ENCODE measurements around the gene QSOX2.
"Not testable (repeated sequence)": the region's sequence is repeated elsewhere in the genome, so short reads cannot be mapped to it uniquely, and the experiment has no call there.

Gene QSOX2

DNA sequence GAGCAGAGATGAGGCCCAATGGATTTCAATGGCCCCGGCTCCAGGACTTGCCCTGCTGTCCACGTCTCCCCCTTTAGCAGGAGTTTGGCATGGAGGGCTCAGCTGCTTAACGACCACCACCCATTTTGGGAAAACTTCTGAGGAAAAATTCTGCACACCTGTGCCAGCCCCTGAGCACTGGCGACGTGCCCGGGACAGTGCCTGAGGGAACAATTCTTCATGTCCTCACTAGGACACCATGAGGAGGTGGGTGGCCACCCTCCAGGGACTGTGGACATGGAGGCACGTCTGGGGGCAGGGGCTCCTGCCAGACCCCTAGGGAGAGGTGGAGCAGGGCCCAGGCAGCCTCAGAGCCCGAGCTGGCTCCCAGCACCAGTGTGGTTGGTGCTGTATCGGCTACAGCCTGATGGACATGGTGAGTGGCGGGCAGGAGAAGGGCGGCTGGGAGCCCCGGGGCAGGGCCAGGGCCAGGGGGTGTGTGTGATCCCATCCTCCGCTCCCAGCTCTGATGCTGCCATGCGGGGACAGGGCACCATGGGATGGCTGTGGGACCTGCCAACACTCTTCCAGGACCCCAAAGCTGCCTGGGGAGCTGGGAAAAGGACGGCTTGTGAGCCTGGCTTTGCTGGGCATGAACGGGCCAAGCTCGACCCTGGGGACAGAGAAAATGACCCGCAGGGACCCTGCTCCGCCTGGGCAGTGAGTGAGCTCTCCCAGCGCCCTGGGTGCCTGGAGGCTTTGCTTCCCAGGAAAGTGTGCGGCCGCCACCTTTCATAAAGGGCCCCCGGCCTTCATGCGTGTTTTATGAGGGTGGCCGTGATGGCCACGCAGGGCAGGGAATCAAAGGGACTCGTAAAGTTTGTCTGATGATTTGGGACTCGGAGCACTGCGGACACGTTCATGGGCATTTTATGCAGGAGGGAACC, 3.6 kb upstream of the QSOX2 start:
- no peak for DNase-seq

DNA sequence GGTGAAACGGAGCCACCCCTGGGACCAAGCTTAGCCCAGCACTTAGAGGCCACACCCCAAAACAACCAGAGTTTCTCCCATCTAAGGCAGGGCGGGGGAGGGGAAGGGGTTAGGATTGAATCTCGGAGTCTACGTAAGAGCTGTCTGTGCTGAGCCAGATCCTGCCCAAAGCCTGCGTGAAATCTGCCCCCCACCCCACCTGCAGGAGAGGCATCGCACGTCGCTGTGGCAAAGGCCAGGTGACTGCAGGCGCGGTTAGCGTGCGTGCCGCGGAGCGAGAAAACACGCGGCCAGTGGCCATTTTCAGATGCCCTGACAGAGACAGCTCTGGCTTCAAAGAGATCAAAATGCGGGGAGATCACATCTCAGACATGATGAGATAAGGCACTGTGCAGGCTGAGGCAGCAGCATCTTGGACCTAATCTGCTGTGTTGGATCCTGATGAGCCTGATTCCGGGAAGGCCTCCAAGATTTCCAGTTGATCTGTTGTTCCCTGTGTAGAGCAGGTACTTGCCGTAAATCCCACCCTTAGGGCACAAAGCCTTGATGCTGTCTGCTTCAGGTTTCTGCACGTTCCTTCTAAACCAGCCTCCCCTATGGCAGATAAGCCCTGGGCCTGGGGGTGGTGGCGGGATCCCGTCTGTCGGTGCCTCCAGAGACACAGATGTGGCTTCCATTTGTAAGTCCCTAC, 2.5 kb upstream of the QSOX2 start:
- DNase-seq: no peak

- DNase-seq: no peak
Observed at GRCh38 chr9:136247551-136247916, 1.9 kb upstream of the QSOX2 start.

- DNase-seq: no peak
Observed at GRCh38 chr9:136246849-136247550, 1.4 kb upstream of the QSOX2 start.

DNA sequence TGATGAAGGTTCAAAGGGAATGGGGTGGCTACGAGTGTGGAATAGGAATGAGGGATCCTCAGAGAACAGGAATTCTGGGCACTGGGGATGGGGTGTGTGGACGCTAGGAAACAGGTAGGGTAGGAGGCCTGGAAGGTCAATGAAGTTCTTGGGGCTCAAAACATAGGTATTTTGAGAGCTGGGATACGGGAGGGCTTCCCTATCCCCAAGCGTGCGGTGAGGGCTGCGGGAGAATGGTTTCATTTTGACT, 718 bp downstream of the QSOX2 start:
- no peak for DNase-seq

GRCh38 chr9:136244122-136244968, 1.3 kb downstream of the QSOX2 start:
- DNase-seq: no peak

DNA sequence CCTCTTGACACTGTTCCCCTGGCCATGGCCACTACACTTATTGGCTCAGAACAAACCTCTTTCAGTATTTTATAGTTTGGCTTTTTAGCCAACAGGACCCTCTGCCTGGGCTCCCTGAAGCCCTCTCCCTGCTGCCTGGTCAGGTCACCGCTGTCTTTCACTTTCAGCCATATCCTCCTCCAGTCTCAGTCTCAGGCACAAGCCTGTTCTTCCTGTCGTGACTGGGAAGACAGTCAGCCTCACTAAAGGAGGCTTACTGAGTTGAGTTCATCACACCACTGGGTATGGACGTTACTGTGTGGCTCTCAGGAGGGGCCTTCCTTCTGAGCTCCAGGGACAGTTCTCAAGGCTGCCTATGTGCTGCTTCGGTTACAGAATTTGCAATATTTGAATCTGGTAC, 2.0 kb downstream of the QSOX2 start:
- no peak for DNase-seq

- no peak for DNase-seq
Observed at GRCh38 chr9:136242918-136243525, 2.6 kb downstream of the QSOX2 start.

- DNase-seq: no peak
Observed at GRCh38 chr9:136242248-136242647, 3.4 kb downstream of the QSOX2 start.

DNA sequence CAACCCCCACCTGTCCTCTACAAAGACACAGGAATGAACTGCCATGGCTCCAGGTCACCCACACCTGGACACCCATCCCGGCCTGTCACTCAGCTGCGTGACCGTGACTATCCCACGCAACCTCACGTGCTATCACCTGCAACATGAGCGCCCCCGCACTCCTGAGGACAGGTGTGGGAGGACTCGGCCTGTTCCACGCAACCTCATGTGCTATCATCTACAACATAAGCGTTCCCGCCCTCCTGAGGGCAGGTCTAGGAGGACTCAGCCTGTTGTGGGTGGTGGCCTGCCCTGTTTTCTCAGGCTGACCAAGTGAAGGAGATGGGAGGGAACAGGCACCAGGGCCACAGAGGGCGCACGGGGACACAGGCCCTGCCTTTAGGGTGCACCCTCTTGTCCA, 4.1 kb downstream of the QSOX2 start:
- no peak for DNase-seq

GRCh38 chr9:136240941-136241340, 4.7 kb downstream of the QSOX2 start:
- no peak for DNase-seq

- no peak for DNase-seq
Observed at GRCh38 chr9:136239983-136240330, 5.7 kb downstream of the QSOX2 start.

GRCh38 chr9:136239135-136239982, 6.3 kb downstream of the QSOX2 start:
- no peak for DNase-seq

DNA sequence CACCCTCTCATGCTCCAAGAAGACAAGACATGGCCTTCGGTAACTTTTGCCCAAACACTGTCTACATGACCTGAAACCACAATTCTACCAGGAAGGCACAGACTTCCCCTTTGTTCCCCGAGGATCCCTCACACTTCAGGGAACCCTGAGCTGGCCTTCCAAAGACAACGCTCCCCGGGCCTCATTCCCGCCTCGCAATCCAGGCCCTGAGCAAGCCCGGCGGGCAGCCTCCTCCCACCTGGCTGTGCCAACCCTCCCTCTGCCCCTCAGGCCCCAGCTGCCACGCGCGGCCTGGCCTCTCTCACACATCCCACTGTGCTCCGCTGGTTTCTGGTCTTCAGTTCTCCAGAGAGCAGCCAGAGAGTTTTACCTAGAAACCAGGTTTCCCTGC, 7.3 kb downstream of the QSOX2 start:
- no peak for DNase-seq

- no peak for DNase-seq
Observed at GRCh38 chr9:136237486-136238341, 7.9 kb downstream of the QSOX2 start.

DNA sequence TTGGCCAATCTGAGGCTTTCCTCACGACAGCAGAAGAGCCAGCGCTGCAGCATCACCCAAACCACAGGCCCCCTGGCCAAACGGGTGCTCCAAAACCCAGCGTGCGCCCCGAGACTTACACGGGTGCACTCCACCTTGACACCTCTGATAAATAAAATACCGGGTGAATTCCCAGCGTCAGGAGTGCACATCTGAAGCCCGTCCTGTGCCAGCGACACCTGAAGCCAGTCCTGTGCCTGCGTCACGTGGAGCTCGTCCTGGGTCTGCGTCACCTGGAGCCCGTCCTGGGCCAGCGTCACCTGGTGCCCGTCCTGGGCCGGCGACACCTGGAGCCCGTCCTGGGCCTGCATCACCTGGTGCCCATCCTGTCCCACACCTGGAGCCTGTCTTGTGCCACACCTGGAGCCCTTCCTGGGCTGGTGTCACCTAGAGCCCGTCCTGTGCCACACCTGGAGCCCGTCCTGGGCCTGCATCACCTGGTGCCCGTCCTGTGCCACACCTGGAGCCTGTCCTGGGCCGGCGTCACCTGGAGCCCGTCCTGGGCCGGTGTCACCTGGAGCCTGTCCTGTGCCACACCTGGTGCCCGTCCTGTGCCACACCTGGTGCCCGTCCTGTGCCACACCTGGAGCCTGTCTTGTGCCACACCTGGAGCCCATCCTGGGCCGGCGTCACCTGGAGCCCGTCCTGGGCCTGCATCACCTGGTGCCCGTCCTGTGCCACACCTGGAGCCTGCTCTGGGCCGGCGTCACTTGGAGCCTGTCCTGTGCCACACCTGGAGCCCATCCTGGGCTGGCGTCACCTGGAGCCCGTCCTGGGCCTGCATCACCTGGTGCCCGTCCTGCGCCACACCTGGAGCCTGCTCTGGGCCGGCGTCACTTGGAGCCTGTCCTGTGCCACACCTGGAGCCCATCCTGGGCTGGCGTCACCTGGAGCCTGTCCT, 8.9 kb downstream of the QSOX2 start:
- not testable (repeated sequence) for DNase-seq

- DNase-seq: no peak
Observed at GRCh38 chr9:136235709-136236455, 9.7 kb downstream of the QSOX2 start.

GRCh38 chr9:136235171-136235570, 10.4 kb downstream of the QSOX2 start:
- DNase-seq: no peak

DNA sequence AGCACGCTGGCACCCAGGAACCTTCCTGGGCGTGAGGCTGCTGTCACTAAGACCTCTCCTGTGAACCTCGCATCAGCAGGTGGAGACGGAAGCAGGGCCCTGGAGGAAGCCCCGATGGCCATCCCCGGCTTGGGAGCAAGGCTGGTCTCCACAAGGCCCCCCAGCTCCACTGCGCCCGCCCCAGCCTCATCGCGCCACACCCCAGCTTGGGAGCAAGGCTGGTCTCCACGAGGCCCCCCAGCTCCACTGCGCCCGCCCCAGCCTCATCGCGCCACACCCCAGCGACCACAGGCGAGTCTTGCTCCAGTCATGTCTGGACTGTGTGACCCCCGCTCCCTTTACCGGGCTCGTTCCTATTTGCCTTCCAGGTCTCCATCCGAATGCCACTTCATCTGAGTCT, 11.0 kb downstream of the QSOX2 start:
- DNase-seq: no peak
